IMR-90 (cell line): Measurements from ENCODE around the gene RAB1B.

Experiments used
- POLR2A ChIP-seq: IDR thresholded peaks from 2 replicates; pipeline ENCODE4 v1.6.1; 2012; ENCODE audit warnings: mild to moderate bottlenecking, low read depth, low read length
- TF ChIP-seq, protein P1 (sequence below): conservative IDR thresholded peaks from 2 replicates; pipeline ENCODE4 v1.5.1; 2012; ENCODE audit warnings: mild to moderate bottlenecking, low read depth, low read length, improper control_type of control experiment

- TF ChIP-seq, protein P1, sequence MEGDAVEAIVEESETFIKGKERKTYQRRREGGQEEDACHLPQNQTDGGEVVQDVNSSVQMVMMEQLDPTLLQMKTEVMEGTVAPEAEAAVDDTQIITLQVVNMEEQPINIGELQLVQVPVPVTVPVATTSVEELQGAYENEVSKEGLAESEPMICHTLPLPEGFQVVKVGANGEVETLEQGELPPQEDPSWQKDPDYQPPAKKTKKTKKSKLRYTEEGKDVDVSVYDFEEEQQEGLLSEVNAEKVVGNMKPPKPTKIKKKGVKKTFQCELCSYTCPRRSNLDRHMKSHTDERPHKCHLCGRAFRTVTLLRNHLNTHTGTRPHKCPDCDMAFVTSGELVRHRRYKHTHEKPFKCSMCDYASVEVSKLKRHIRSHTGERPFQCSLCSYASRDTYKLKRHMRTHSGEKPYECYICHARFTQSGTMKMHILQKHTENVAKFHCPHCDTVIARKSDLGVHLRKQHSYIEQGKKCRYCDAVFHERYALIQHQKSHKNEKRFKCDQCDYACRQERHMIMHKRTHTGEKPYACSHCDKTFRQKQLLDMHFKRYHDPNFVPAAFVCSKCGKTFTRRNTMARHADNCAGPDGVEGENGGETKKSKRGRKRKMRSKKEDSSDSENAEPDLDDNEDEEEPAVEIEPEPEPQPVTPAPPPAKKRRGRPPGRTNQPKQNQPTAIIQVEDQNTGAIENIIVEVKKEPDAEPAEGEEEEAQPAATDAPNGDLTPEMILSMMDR, result no peak
- no peak for TF ChIP-seq POLR2A
Measured at GRCh38 chr11:66239511-66239910, 28.9 kb upstream of the RAB1B start.
